H1 (cell line): ENCODE measurements around the gene SERPING1. TPM values are rescaled to one million over a fixed set of nuclear protein-coding genes. Genes with fewer than 3 reads are reported as not detected.

Source experiments
- CTCF ChIA-PET: fragments of 300-600 bp; sonication (Branson Sonifier 250); formaldehyde crosslinking; loops from one replicate; lab custom pipeline; 2021; ENCODE audit not compliant: partially characterized antibody; lab: Charles Lee
- POLR2A ChIA-PET: fragments of 300-600 bp; sonication (Branson Sonifier 250); formaldehyde crosslinking; loops from one replicate; lab custom pipeline; 2021; ENCODE audit warnings: inconsistent platforms; ENCODE audit not compliant: partially characterized antibody; lab: Charles Lee
- DNase-seq, 2 experiments: peaks; one replicate each; pipeline versions ENCODE4 v3.0.0 to v3.0.0-alpha.2; 2010 to 2022; ENCODE audit warnings: low spot score in 2 of 2, low read depth in 1 of 2, mixed read lengths in 1 of 2
- FAIRE-seq: peaks from 2 replicates; lab custom pipeline; 2011; peaks lifted over from hg19 to GRCh38; lab: Jason Lieb, UNC
- H2AFZ ChIP-seq: 2 replicates; pipeline ENCODE4 v1.8.1; 2012; ENCODE audit warnings: low read length, inconsistent platforms
- H2AK5ac ChIP-seq: 2 replicates; pipeline ENCODE4 v1.6.1; 2013; ENCODE audit warnings: low read depth, low read length
- H2BK120ac ChIP-seq: replicated peaks from 2 replicates; pipeline ENCODE3; 2013; ENCODE audit warnings: low read depth, low read length, inconsistent platforms
- H2BK12ac ChIP-seq: 2 replicates; pipeline ENCODE4 v1.6.1; 2013; ENCODE audit warnings: low read depth, low read length
- H2BK15ac ChIP-seq: 2 replicates; pipeline ENCODE4 v1.6.1; 2013; ENCODE audit warnings: low read length
- H2BK20ac ChIP-seq: 2 replicates; pipeline ENCODE4 v1.6.1; 2013; ENCODE audit warnings: low read length
- H2BK5ac ChIP-seq: 2 replicates; pipeline ENCODE4 v1.6.1; 2013; ENCODE audit warnings: low read depth, low read length
- H3K14ac ChIP-seq: 2 replicates; pipeline ENCODE4 v1.6.1; 2013; ENCODE audit warnings: inconsistent platforms; ENCODE audit not compliant: insufficient read length
- H3K18ac ChIP-seq: 2 replicates; pipeline ENCODE4 v1.6.1; 2013; ENCODE audit warnings: low read length; ENCODE audit errors: extremely low read depth
- H3K23ac ChIP-seq: 2 replicates; pipeline ENCODE4 v1.6.1; 2013; ENCODE audit warnings: inconsistent platforms; ENCODE audit not compliant: insufficient read length
- H3K23me2 ChIP-seq: 2 replicates; pipeline ENCODE4 v1.6.1; 2013; ENCODE audit warnings: low read depth, low read length
- H3K27ac ChIP-seq: 2 replicates; pipeline ENCODE4 v1.6.1; 2011; ENCODE audit warnings: low read depth, low read length, inconsistent platforms
- H3K27me3 ChIP-seq, 4 experiments: replicated peaks in 1 of 4; 1 replicate in 1 of 4; 2 replicates in 3 of 4; pipeline versions ENCODE4 v1.6.1 to v1.8.1; 2011 to 2013; ENCODE audit warnings: low read length in 3 of 4, mild to moderate bottlenecking in 3 of 4, inconsistent platforms in 2 of 4, mixed read lengths in 2 of 4, moderate library complexity in 1 of 4; ENCODE audit not compliant: control insufficient read depth in 3 of 4, insufficient read depth in 3 of 4; ENCODE audit errors: extremely low read depth in 1 of 4
- H3K36me3 ChIP-seq, 4 experiments: 2 replicates each; pipeline versions ENCODE4 v1.6.1 to v1.8.1; 2011 to 2013; ENCODE audit warnings: mild to moderate bottlenecking in 4 of 4, low read length in 3 of 4, moderate library complexity in 2 of 4, control low read depth in 1 of 4, inconsistent platforms in 1 of 4; ENCODE audit not compliant: insufficient read depth in 4 of 4, control insufficient read depth in 2 of 4
- H3K4ac ChIP-seq: replicated peaks from 2 replicates; pipeline ENCODE3; 2013; ENCODE audit warnings: low read length, low read depth, mixed read lengths, inconsistent platforms; ENCODE audit not compliant: insufficient read length
- H3K4me1 ChIP-seq, 4 experiments: replicated peaks in 1 of 4; 1 replicate in 1 of 4; 2 replicates in 3 of 4; pipeline versions ENCODE4 v1.6.1 to v1.8.1; 2011 to 2013; ENCODE audit warnings: low read length in 3 of 4, inconsistent platforms in 2 of 4, mixed read lengths in 1 of 4; ENCODE audit not compliant: insufficient read depth in 4 of 4, control insufficient read depth in 3 of 4
- H3K4me2 ChIP-seq, 2 experiments: 2 replicates each; pipeline versions ENCODE4 v1.6.1 to v1.8.1; 2011 to 2013; ENCODE audit warnings: low read depth in 2 of 2, low read length in 2 of 2, control low read depth in 1 of 2, inconsistent platforms in 1 of 2, mild to moderate bottlenecking in 1 of 2; ENCODE audit not compliant: insufficient read depth in 1 of 2
- H3K4me3 ChIP-seq, 4 experiments: fragments of 200-600, 300-600 bp in 1 of 4; sonication (generic), shearing (Covaris generic), sonication (Bioruptor Twin) in 1 of 4; 2 replicates each; pipeline versions ENCODE4 v1.5.1 to v1.8.1; 2011 to 2016; ENCODE audit warnings: low read length in 4 of 4, low read depth in 3 of 4, control low read depth in 2 of 4, inconsistent platforms in 2 of 4, mild to moderate bottlenecking in 2 of 4, mixed read lengths in 1 of 4, moderate library complexity in 1 of 4; ENCODE audit not compliant: insufficient read depth in 2 of 4; ENCODE audit errors: extremely low read depth in 1 of 4
- H3K56ac ChIP-seq: replicated peaks from 2 replicates; pipeline ENCODE3; 2013; ENCODE audit warnings: low read depth, mild to moderate bottlenecking, mixed read lengths, low read length, inconsistent platforms; ENCODE audit not compliant: insufficient read length
- H3K79me1 ChIP-seq: 2 replicates; pipeline ENCODE4 v1.6.1; 2013; ENCODE audit warnings: low read depth, low read length, control low read depth
- H3K79me2 ChIP-seq, 2 experiments: 2 replicates each; pipeline versions ENCODE4 v1.6.1 to v1.8.1; 2012 to 2013; ENCODE audit warnings: low read length in 2 of 2, mild to moderate bottlenecking in 2 of 2, inconsistent platforms in 1 of 2; ENCODE audit not compliant: insufficient read depth in 2 of 2, control insufficient read depth in 1 of 2
- H3K9ac ChIP-seq, 4 experiments: replicated peaks in 1 of 4; 1 replicate in 1 of 4; 2 replicates in 3 of 4; pipeline versions ENCODE4 v1.6.1 to v1.8.1; 2011 to 2013; ENCODE audit warnings: low read depth in 3 of 4, low read length in 3 of 4, control low read depth in 2 of 4, mild to moderate bottlenecking in 2 of 4, moderate library complexity in 2 of 4, inconsistent platforms in 1 of 4; ENCODE audit errors: extremely low read depth in 1 of 4
- H3K9me3 ChIP-seq, 2 experiments: 2 replicates each; pipeline versions ENCODE4 v1.6.1 to v1.8.1; 2012 to 2013; ENCODE audit warnings: mild to moderate bottlenecking in 2 of 2, moderate library complexity in 2 of 2, control low read depth in 1 of 2, inconsistent platforms in 1 of 2, low read depth in 1 of 2, low read length in 1 of 2, mixed read lengths in 1 of 2; ENCODE audit not compliant: insufficient read depth in 2 of 2
- H4K20me1 ChIP-seq, 2 experiments: replicated peaks in 1 of 2; 2 replicates each; pipeline versions ENCODE3 to v1.8.1; 2011 to 2013; ENCODE audit warnings: inconsistent platforms in 2 of 2, low read length in 2 of 2, mild to moderate bottlenecking in 1 of 2; ENCODE audit not compliant: insufficient read depth in 2 of 2, control insufficient read depth in 1 of 2
- H4K5ac ChIP-seq: 2 replicates; pipeline ENCODE4 v1.6.1; 2013; ENCODE audit warnings: low read length, low read depth, mixed read lengths, inconsistent platforms; ENCODE audit not compliant: insufficient read length
- H4K8ac ChIP-seq: 2 replicates; pipeline ENCODE4 v1.8.0; 2013; ENCODE audit warnings: mild to moderate bottlenecking, moderate library complexity, low read length, inconsistent platforms; ENCODE audit not compliant: insufficient read depth; ENCODE audit errors: extremely low read depth
- H4K91ac ChIP-seq: replicated peaks from 2 replicates; pipeline ENCODE3; 2013; ENCODE audit warnings: low read length, mixed read lengths, inconsistent platforms; ENCODE audit not compliant: insufficient read length
- ATF2 ChIP-seq: IDR thresholded peaks from 2 replicates; pipeline ENCODE4 v1.6.1; 2012; ENCODE audit warnings: low read length, inconsistent platforms
- CHD1 ChIP-seq: IDR thresholded peaks from 2 replicates; pipeline ENCODE4 v1.6.1; 2012; ENCODE audit warnings: low read depth, low read length, improper control_type of control experiment
- CHD2 ChIP-seq: IDR thresholded peaks from 2 replicates; pipeline ENCODE4 v1.6.1; 2012; ENCODE audit warnings: low read length, improper control_type of control experiment
- CTBP2 ChIP-seq: IDR thresholded peaks from 2 replicates; pipeline ENCODE4 v1.7.0; 2011; ENCODE audit warnings: borderline replicate concordance, mild to moderate bottlenecking, moderate library complexity, mixed read lengths, low read length; ENCODE audit not compliant: insufficient read depth, insufficient read length
- EP300 ChIP-seq, 2 experiments: IDR thresholded peaks; 1 replicate in 1 of 2; 2 replicates in 1 of 2; pipeline ENCODE4 v1.6.1; 2011 to 2012; ENCODE audit warnings: low read depth in 2 of 2, low read length in 2 of 2, mild to moderate bottlenecking in 2 of 2, borderline replicate concordance in 1 of 2, inconsistent platforms in 1 of 2, moderate library complexity in 1 of 2
- FOSL1 ChIP-seq: IDR thresholded peaks from 2 replicates; pipeline ENCODE4 v1.6.1; 2011; ENCODE audit warnings: mild to moderate bottlenecking, low read depth, low read length, moderate library complexity; ENCODE audit not compliant: insufficient read depth
- JUN ChIP-seq: IDR thresholded peaks from 2 replicates; pipeline ENCODE4 v1.6.1; 2011; ENCODE audit warnings: low read depth, mild to moderate bottlenecking, improper control_type of control experiment, low read length
- KDM5A ChIP-seq: fragments of 200-600 bp; IDR thresholded peaks from 2 replicates; pipeline ENCODE4 v1.7.1; 2012; ENCODE audit warnings: mild to moderate bottlenecking, low read length, inconsistent platforms, mixed read lengths
- POLR2A ChIP-seq, 2 experiments: IDR thresholded peaks; 1 replicate in 1 of 2; 2 replicates in 1 of 2; pipeline ENCODE4 v1.6.1; 2011; ENCODE audit warnings: low read depth in 2 of 2, low read length in 2 of 2, mild to moderate bottlenecking in 2 of 2; ENCODE audit errors: control extremely low read depth in 1 of 2
- RBBP5 ChIP-seq: IDR thresholded peaks from 2 replicates; pipeline ENCODE4 v1.7.1; 2012; ENCODE audit warnings: low read depth, mild to moderate bottlenecking, inconsistent platforms, low read length, moderate library complexity, borderline replicate concordance
- RNF2 ChIP-seq: fragments of 200-900, 300-1000 bp; sonication (generic); IDR thresholded peaks from 2 replicates; pipeline ENCODE4 v1.7.1; 2016; ENCODE audit warnings: borderline replicate concordance, low read depth, mild to moderate bottlenecking, antibody characterized with exemption, low read length; ENCODE audit not compliant: poor library complexity, severe bottlenecking; ENCODE audit errors: missing control alignments
- TAF1 ChIP-seq: IDR thresholded peaks from 2 replicates; pipeline ENCODE4 v1.6.1; 2011; ENCODE audit warnings: mild to moderate bottlenecking, low read depth, low read length
- WGBS, 2 experiments: shearing (Covaris generic) in 1 of 2; methylation state at CpG; one replicate each; pipeline versions ENCODE4 v1.1.6 to v1.1.7; 2013 to 2015; ENCODE audit warnings: low lambda C conversion rate in 2 of 2, mixed read lengths in 2 of 2, inconsistent platforms in 1 of 2, low coverage in 1 of 2, missing lambda C conversion rate in 1 of 2; ENCODE audit not compliant: insufficient replicate concordance in 2 of 2, insufficient coverage in 1 of 2, insufficient read length in 1 of 2; ENCODE audit errors: extremely low coverage in 1 of 2, missing lambda C conversion rate in 1 of 2; 5-methylcytosine and 5-hydroxymethylcytosine counted together
- polyA plus RNA-seq, 7 experiments: library from polyadenylated mRNA; depleted of rRNA in 3 of 7; stranded (reverse) in 5 of 7; unstranded in 2 of 7; fragments of >200 nt in 5 of 7; fragments of 200-250 nt in 2 of 7; gene quantifications; 1 replicate in 5 of 7; 2 replicates in 1 of 7; 4 replicates in 1 of 7; pipeline versions ENCODE4 v1.2.1 to v1.2.3, GENCODE V29; 2011 to 2013; ENCODE audit warnings: missing spikeins in 2 of 7, mixed read lengths in 2 of 7
- total RNA-seq: library from RNA; stranded (reverse); fragmentation: NEBNext Ultra II Directional; extraction: Animal tissue kit (Norgen Biotek cat#: 25700); gene quantifications from 2 replicates; pipeline ENCODE4 v1.2.1, GENCODE V29; 2021

SERPING1 gene
- total and polyA plus RNA-seq, 2 of the 8 experiments (the other 6 are each of a cell fraction or from before 2014, with no cell fraction given), result 50.9 to 54.8 TPM

GRCh38 chr11:57632116-57632515, 34.6 kb downstream of the SERPING1 start:
- Histone ChIP-seq H2BK120ac (no peak overlapping the region), H3K4me2 (no peak overlapping the region), H3K23ac (no peak overlapping the region), H3K56ac (no peak overlapping the region), H2AFZ (no peak overlapping the region), H3K27me3 (no peaks in the 10 kb centered on the region; a peak in 1 of 7 replicates), H3K4ac (no peak overlapping the region), H3K4me1 (peaks cover under 1 to 4% (median under 1%) of the 10 kb centered on the region in 4 experiments), H4K20me1 (no peaks in the 10 kb centered on the region), H3K79me1 (no peaks in the 10 kb centered on the region), H3K9ac (no peak overlapping the region), H2BK12ac (no peak overlapping the region), H2AK5ac (no peak overlapping the region), H2BK15ac (no peak overlapping the region), H3K4me3 (no peak overlapping the region), H3K27ac (no peak overlapping the region), H4K5ac (no peak overlapping the region), H3K23me2 (no peaks in the 10 kb centered on the region), H2BK5ac (no peak overlapping the region), H3K79me2 (no peaks in the 10 kb centered on the region), H4K91ac (no peak overlapping the region), H2BK20ac (no peak overlapping the region), H3K14ac (no peak overlapping the region), H4K8ac (no peak overlapping the region), H3K9me3 (no peaks in the 10 kb centered on the region), H3K36me3 (no peaks in the 10 kb centered on the region), H3K18ac (no peak overlapping the region)
- CTCF ChIA-PET, result interaction anchor here (1.1 to 3.9 kb wide), 8 partner anchors 9 to 174 kb away, joined by 4 to 24 read pairs (median 6); partner anchors contain the start of gene UBE2L6
- POLR2A ChIA-PET, result interaction anchor here (3.6 to 29.6 kb wide), 4 partner anchors 9 to 29 kb away, joined by 24 to 1546 read pairs (median 252); partner anchors contain the start of genes CLP1, SERPING1 and YPEL4
- 93% methylated on average over 5 of the region's 5 CpGs; no CpG with 5 or more reads in 1 of the 2 experiments for WGBS, 2 experiments
- DNase-seq (no peak), FAIRE-seq (no peak)
- TF ChIP-seq ATF2 (no peak), CHD1 (no peak), JUN (no peak), TAF1 (no peak), RNF2 (no peak), EP300 (IDR thresholded peaks at IDR 0.05; ENCODE audit: borderline replicate concordance in 1 of 2, low read depth in 2 of 2, low read length in 2 of 2) (no peak), CTBP2 (no peak), RBBP5 (no peak), FOSL1 (no peak), CHD2 (no peak), KDM5A (no peak), POLR2A (IDR thresholded peaks at IDR 0.05; ENCODE audit: control extremely low read depth in 1 of 2, low read depth in 2 of 2, low read length in 2 of 2) (no peak)
